Endothelial cell of umbilical vein (primary cell): ENCODE results near the gene COG4. TPM values are rescaled to one million over a fixed set of nuclear protein-coding genes. Genes with fewer than 3 reads are reported as not detected.

Experiments used
- BruUV-seq: library from RNA; stranded (reverse); fragments of 400-500 nt; replicated peaks from 2 replicates; lab custom pipeline; 2021; lab: Mats Ljungman, UMichigan
- CTCF ChIA-PET: fragments of 300-600, 350-600 bp; sonication (Branson Sonifier 250); formaldehyde crosslinking; loops from one replicate; lab custom pipeline; 2021; ENCODE audit warnings: antibody characterized with exemption, inconsistent platforms; lab: Charles Lee
- POLR2A ChIA-PET: fragments of 300-600, 350-600 bp; sonication (Branson Sonifier 250); formaldehyde crosslinking; loops from one replicate; lab custom pipeline; 2021; ENCODE audit warnings: antibody characterized with exemption, inconsistent platforms; lab: Charles Lee
- DNase-seq: peaks from one replicate; pipeline ENCODE4 v3.0.0-alpha.2; 2011; ENCODE audit warnings: low read depth, low spot score
- FAIRE-seq: peaks from 2 replicates; lab custom pipeline; 2011; peaks lifted over from hg19 to GRCh38; lab: Jason Lieb, UNC
- H2AFZ ChIP-seq: 2 replicates; pipeline ENCODE4 v1.6.0; 2012; ENCODE audit warnings: low read depth, low read length, control low read depth, inconsistent platforms
- H3K27ac ChIP-seq: 2 replicates; pipeline ENCODE4 v1.5.1; 2011; ENCODE audit warnings: low read depth, mild to moderate bottlenecking, control low read depth, low read length, moderate library complexity; ENCODE audit not compliant: insufficient read depth
- H3K27me3 ChIP-seq, 2 experiments: 2 replicates each; pipeline versions ENCODE4 v1.6.0 to v1.6.1; 2011; ENCODE audit warnings: low read length in 2 of 2, mixed read lengths in 1 of 2; ENCODE audit not compliant: control insufficient read depth in 2 of 2, insufficient read depth in 2 of 2
- H3K36me3 ChIP-seq, 2 experiments: 2 replicates in 1 of 2; 3 replicates in 1 of 2; pipeline ENCODE4 v1.5.1; 2011; ENCODE audit warnings: low read length in 2 of 2, mild to moderate bottlenecking in 1 of 2, moderate library complexity in 1 of 2; ENCODE audit not compliant: control insufficient read depth in 2 of 2, insufficient read depth in 2 of 2; ENCODE audit errors: extremely low read depth in 1 of 2
- H3K4me1 ChIP-seq: 3 replicates; pipeline ENCODE4 v1.5.1; 2011; ENCODE audit warnings: mild to moderate bottlenecking, low read length; ENCODE audit not compliant: control insufficient read depth, insufficient read depth; ENCODE audit errors: extremely low read depth
- H3K4me2 ChIP-seq: 2 replicates; pipeline ENCODE4 v1.6.1; 2011; ENCODE audit warnings: low read length, control low read depth, mixed read lengths; ENCODE audit not compliant: insufficient read depth
- H3K4me3 ChIP-seq, 3 experiments: fragments of 200-600 bp in 1 of 3; sonication (generic), shearing (Covaris generic) in 1 of 3; replicated peaks in 1 of 3; 2 replicates each; pipeline ENCODE4 v1.5.1; 2011 to 2016; ENCODE audit warnings: control low read depth in 3 of 3, low read length in 3 of 3, mild to moderate bottlenecking in 2 of 3, inconsistent platforms in 1 of 3, low read depth in 1 of 3, moderate library complexity in 1 of 3; ENCODE audit not compliant: insufficient read depth in 1 of 3
- H3K79me2 ChIP-seq: 2 replicates; pipeline ENCODE4 v1.6.0; 2012; ENCODE audit warnings: low read length, inconsistent platforms; ENCODE audit not compliant: control insufficient read depth, insufficient read depth
- H3K9ac ChIP-seq: replicated peaks from 2 replicates; pipeline ENCODE3; 2011; ENCODE audit warnings: low read length, control low read depth; ENCODE audit not compliant: insufficient read depth; ENCODE audit errors: extremely low read depth
- H3K9me1 ChIP-seq: replicated peaks from 3 replicates; pipeline ENCODE4 v1.6.0; 2011; ENCODE audit warnings: mild to moderate bottlenecking, low read length; ENCODE audit not compliant: control insufficient read depth, insufficient read depth; ENCODE audit errors: extremely low read depth
- H3K9me3 ChIP-seq: replicated peaks from 2 replicates; pipeline ENCODE4 v1.5.1; 2012; ENCODE audit warnings: low read length, inconsistent platforms; ENCODE audit not compliant: control insufficient read depth, insufficient read depth
- H4K20me1 ChIP-seq: replicated peaks from 2 replicates; pipeline ENCODE3; 2011; ENCODE audit warnings: mild to moderate bottlenecking, low read length; ENCODE audit not compliant: control insufficient read depth, insufficient read depth; ENCODE audit errors: extremely low read depth
- CTCF ChIP-seq, 2 donors: IDR thresholded peaks; 1 replicate in 1 of 2; 2 replicates in 1 of 2; pipeline ENCODE4 v1.5.1; 2011; ENCODE audit warnings: low read length in 2 of 2, mild to moderate bottlenecking in 2 of 2, moderate library complexity in 2 of 2, control low read depth in 1 of 2, inconsistent platforms in 1 of 2, low read depth in 1 of 2; ENCODE audit not compliant: insufficient read depth in 1 of 2; ENCODE audit errors: extremely low read depth in 1 of 2
- FOS ChIP-seq: IDR thresholded peaks from 2 replicates; pipeline ENCODE4 v1.6.1; 2011; ENCODE audit warnings: mild to moderate bottlenecking, low read length, moderate library complexity, borderline replicate concordance; ENCODE audit not compliant: insufficient read depth
- JUN ChIP-seq: IDR thresholded peaks from 2 replicates; pipeline ENCODE4 v1.6.1; 2011; ENCODE audit warnings: borderline replicate concordance, low read depth; ENCODE audit not compliant: insufficient read length, insufficient read depth
- MYC ChIP-seq: IDR thresholded peaks from one replicate; pipeline ENCODE4 v1.6.1; 2011; ENCODE audit warnings: mild to moderate bottlenecking, low read depth, low read length
- POLR2A ChIP-seq: IDR thresholded peaks from 2 replicates; pipeline ENCODE4 v1.6.1; 2012; ENCODE audit warnings: low read depth, mild to moderate bottlenecking, control low read depth, low read length
- dilution Hi-C: fragments of 300-500 bp; cut with MboI; formaldehyde crosslinking; loops from one replicate; pipeline ENCODE4 v1.15.0; 2019; ENCODE audit warnings: low sequenced_read_pairs; ENCODE audit not compliant: extremely low pct_ligation_motif_present
- intact Hi-C: fragments of 100-400 bp; cut with micrococcal nuclease; formaldehyde crosslinking; loops from one replicate; pipeline ENCODE4 v1.10.0; 2022
- polyA plus RNA-seq, 4 experiments: library from polyadenylated mRNA; depleted of rRNA in 3 of 4; stranded (reverse) in 3 of 4; unstranded in 1 of 4; fragments of >200 nt; gene quantifications; 2 replicates each; pipeline versions ENCODE4 v1.2.1 to v1.2.3, GENCODE V29; 2011 to 2012; ENCODE audit warnings: missing spikeins in 1 of 4
- total RNA-seq: library from RNA; stranded (reverse); gene quantifications from 2 replicates; pipeline ENCODE4 v1.2.3, GENCODE V29; 2021
- TF ChIP-seq, protein P1 (sequence below): IDR thresholded peaks from 2 replicates; pipeline ENCODE4 v1.6.1; 2011; ENCODE audit not compliant: insufficient read depth, insufficient read length

Gene COG4
- total and polyA plus RNA-seq, 2 donors (not counting 3 experiments of a cell fraction or from before 2014, with no cell fraction given) = 53.7 to 61.2 TPM

DNA sequence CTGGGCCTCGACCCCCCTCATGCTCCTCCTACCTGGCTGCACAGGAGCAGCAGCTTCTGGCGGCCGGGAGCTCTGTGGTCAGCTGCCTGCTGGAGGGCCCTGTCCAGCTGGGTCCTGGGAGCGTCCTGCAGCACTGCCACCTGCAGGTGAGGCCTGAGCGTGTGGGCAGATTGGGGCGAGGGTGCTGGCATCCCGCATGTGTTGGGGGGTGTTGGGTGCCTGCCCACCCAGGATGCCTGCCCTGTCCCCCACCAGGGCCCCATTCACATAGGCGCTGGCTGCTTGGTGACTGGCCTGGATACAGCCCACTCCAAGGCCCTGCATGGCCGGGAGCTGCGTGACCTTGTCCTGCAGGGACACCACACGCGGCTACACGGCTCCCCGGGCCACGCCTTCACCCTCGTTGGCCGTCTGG is 52.4 kb downstream of the COG4 start:
- H4K20me1 ChIP-seq = no peaks in the 10 kb centered on the region
- H3K36me3 ChIP-seq = no peaks in the 10 kb centered on the region
- no peak overlapping the region for H3K27ac ChIP-seq
- no peaks in the 10 kb centered on the region for H3K79me2 ChIP-seq
- FAIRE-seq = no peak
- H2AFZ ChIP-seq = no peak overlapping the region
- H3K4me3 ChIP-seq = no peak overlapping the region
- intact Hi-C loops (loop anchor here (1.0 kb wide), 1 partner anchor 76 kb away; no protein-coding TSS in a partner anchor), dilution Hi-C loops (no loop called here)
- ChIA-PET POLR2A (no interaction called here), CTCF (interaction anchor here (0.6 to 2.3 kb wide), 13 partner anchors 10 to 101 kb away, joined by 3 to 23 read pairs (median 4); partner anchors contain the start of gene FCSK)
- H3K4me2 ChIP-seq = no peak overlapping the region
- no peaks in the 10 kb centered on the region for H3K27me3 ChIP-seq
- no peak overlapping the region for H3K9ac ChIP-seq
- H3K9me1 ChIP-seq = no peaks in the 10 kb centered on the region
- no peaks in the 10 kb centered on the region for H3K9me3 ChIP-seq
- DNase-seq = peak; percentile 18
- TF ChIP-seq JUN = no peak
- TF ChIP-seq, protein P1, sequence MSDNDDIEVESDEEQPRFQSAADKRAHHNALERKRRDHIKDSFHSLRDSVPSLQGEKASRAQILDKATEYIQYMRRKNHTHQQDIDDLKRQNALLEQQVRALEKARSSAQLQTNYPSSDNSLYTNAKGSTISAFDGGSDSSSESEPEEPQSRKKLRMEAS = no peak
- no peak for TF ChIP-seq FOS
- no peak for TF ChIP-seq MYC
- TF ChIP-seq POLR2A = no peak
- peak; percentile 36 to 58 for TF ChIP-seq CTCF (IDR thresholded peaks at IDR 0.05; ENCODE audit: extremely low read depth in 1 of 2, insufficient read depth in 1 of 2, low read depth in 1 of 2, low read length in 2 of 2)
- no TSS peak for BruUV-seq
- H3K4me1 ChIP-seq = no peaks in the 10 kb centered on the region
